Measurements from ENCODE around the gene KANK3. TPM values are rescaled to one million over a fixed set of nuclear protein-coding genes. Genes with fewer than 3 reads are reported as not detected.

The KANK3 gene
- total RNA-seq, 1 experiment from 2014 or later = 7.7 TPM

DNA sequence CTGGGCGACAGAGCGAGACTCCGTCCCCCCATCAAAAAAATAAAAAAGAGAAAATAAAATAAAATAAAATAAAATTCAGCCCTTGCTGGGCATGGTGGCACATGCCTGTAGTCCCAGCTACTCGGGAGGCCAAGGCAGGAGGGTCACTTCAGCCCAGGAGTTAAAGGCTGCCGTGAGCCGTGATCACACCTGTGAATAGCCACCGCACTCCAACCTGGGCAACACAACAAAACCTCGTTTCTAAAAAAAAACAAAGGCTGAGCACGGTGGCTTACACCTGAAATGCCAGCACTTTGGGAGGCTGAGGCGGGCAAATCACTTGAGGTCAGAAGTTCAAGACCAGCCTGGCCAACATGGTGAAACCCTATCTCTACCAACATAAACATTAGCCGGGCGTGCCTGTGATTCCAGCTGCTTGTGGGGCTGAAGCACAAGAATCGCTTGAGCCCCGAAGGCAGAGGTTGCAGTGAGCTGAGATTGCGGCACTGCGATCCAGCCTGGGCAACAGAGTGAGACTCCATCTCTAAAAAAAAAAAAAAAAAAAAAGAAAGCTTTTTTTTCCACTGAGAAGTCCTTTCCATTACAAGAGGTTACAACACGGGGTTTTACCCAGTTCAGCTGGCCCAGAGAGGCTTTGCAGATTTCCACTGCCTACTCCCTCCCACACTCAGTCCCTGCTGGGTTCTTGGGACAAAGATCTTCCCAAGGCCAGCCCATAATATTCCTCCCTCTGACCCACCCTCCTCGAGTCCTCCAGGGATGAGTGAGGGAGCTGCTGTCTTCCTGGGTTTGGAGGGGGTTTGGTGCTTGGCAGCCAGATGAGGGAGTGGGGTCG lies 27.3 kb upstream of the KANK3 start:
- Histone ChIP-seq H4K20me1 (ENCODE audit: control insufficient read depth, insufficient read depth, insufficient read length) (no peaks in the 10 kb centered on the region), H4K8ac (replicated peaks; ENCODE audit: insufficient read length, low read depth, low read length) (no peak overlapping the region), H4K5ac (ENCODE audit: insufficient read length, low read depth, low read length) (no peak overlapping the region), H3K27me3 (ENCODE audit: insufficient read depth, low read length) (no peaks in the 10 kb centered on the region), H3K56ac (ENCODE audit: insufficient read length, low read depth, low read length) (no peak overlapping the region), H3K79me1 (ENCODE audit: insufficient read depth, low read depth, low read length, poor library complexity, severe bottlenecking) (no peaks in the 10 kb centered on the region), H3K4ac (ENCODE audit: low read depth, low read length) (no peak overlapping the region), H2BK15ac (ENCODE audit: low read depth, low read length) (no peak overlapping the region), H3K23me2 (ENCODE audit: insufficient read length, low read depth, low read length, poor library complexity, severe bottlenecking) (no peaks in the 10 kb centered on the region), H3K9ac (ENCODE audit: extremely low read depth, insufficient read length, low read length) (no peak overlapping the region), H3K9me3 (ENCODE audit: control insufficient read depth, low read depth, low read length) (no peaks in the 10 kb centered on the region), H3K23ac (ENCODE audit: insufficient read length, low read depth, low read length) (no peak overlapping the region), H2BK5ac (ENCODE audit: insufficient read length, low read length) (no peak overlapping the region), H3T11ph (ENCODE audit: low read length) (no peak overlapping the region), H2BK20ac (ENCODE audit: low read depth, low read length, poor library complexity, severe bottlenecking) (no peak overlapping the region), H3K14ac (ENCODE audit: insufficient read depth, low read length) (no peak overlapping the region), H4K91ac (ENCODE audit: insufficient read length, low read depth, low read length) (no peak overlapping the region), H2BK12ac (ENCODE audit: insufficient read length, low read depth, low read length) (no peak overlapping the region), H2BK120ac (ENCODE audit: low read depth, low read length, poor library complexity, severe bottlenecking) (no peak overlapping the region), H2AK5ac (ENCODE audit: insufficient read length, low read length) (no peak overlapping the region), H3K79me2 (ENCODE audit: insufficient read depth, low read length) (no peaks in the 10 kb centered on the region), H3K27ac (ENCODE audit: insufficient read length, low read depth, low read length) (no peak overlapping the region), H3K4me2 (ENCODE audit: insufficient read depth, insufficient read length, low read length) (no peak overlapping the region), H3K4me1 (ENCODE audit: insufficient read depth, low read length) (peaks cover 4% of the 10 kb centered on the region; the same call in 1 of the 2 replicates), H3K18ac (ENCODE audit: insufficient read length, low read depth, low read length) (no peak overlapping the region), H2AFZ (ENCODE audit: low read length) (no peak overlapping the region)
- no peak for DNase-seq
- Mint-ChIP-seq H3K4me1 (peaks cover 17 to 22% of the 10 kb centered on the region in 2 experiments), H3K4me3 (no peak overlapping the region), H3K36me3 (ENCODE audit: insufficient read depth in 1 of 3, low read depth in 3 of 3) (peaks cover 2 to 16% (median 11%) of the 10 kb centered on the region in 3 experiments; a peak in 4 of 7 replicates), H3K27me3 (ENCODE audit: low read depth) (peaks cover 24% of the 10 kb centered on the region), H3K9me3 (no peaks in the 10 kb centered on the region), H3K27ac (no peak overlapping the region)
- WGBS (ENCODE audit: extremely low coverage, insufficient read length, low lambda C conversion rate) = no CpG with 5 or more reads among the region's 19 CpGs
- TF ChIP-seq, protein P1, sequence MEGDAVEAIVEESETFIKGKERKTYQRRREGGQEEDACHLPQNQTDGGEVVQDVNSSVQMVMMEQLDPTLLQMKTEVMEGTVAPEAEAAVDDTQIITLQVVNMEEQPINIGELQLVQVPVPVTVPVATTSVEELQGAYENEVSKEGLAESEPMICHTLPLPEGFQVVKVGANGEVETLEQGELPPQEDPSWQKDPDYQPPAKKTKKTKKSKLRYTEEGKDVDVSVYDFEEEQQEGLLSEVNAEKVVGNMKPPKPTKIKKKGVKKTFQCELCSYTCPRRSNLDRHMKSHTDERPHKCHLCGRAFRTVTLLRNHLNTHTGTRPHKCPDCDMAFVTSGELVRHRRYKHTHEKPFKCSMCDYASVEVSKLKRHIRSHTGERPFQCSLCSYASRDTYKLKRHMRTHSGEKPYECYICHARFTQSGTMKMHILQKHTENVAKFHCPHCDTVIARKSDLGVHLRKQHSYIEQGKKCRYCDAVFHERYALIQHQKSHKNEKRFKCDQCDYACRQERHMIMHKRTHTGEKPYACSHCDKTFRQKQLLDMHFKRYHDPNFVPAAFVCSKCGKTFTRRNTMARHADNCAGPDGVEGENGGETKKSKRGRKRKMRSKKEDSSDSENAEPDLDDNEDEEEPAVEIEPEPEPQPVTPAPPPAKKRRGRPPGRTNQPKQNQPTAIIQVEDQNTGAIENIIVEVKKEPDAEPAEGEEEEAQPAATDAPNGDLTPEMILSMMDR (conservative IDR thresholded peaks at IDR 0.05) = no peak
